GM18909 (cell line): ENCODE results near the gene FUS.

ENCODE experiments used
- ATAC-seq: cut with Tn5 transposase; IDR thresholded peaks from one replicate; pipeline ENCODE4 v1.9.1; 2021; ENCODE audit warnings: mild to moderate bottlenecking; ENCODE audit not compliant: unreplicated experiment, poor library complexity

Gene FUS

DNA sequence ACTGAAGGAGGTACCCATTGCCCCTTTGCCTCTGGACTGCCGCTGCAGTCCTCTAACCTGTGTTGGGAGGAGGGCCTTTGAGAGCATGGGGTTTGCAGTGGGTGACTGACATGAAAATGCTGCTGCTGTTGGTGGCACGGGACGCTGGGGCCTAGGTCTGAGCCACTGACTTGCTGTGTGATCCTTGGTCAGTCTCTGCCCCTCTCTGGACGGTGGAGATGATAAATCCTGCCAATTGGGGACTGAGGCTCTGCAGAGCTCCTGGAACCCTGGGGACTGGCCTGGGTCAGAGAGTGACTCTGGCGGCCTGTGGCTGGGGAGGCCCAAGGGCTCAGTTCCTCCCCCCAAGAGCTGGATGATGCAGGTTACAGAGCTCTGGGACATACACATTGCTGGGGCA, 43.1 kb downstream of the FUS start:
- ATAC-seq, result no peak

- ATAC-seq, result no peak
These were observed 44.4 kb downstream of the FUS start for GRCh38 chr16:31224092-31224955.

- ATAC-seq, result no peak
These were observed 45.3 kb downstream of the FUS start for GRCh38 chr16:31225193-31225592.

GRCh38 chr16:31228206-31228605, 48.3 kb downstream of the FUS start:
- ATAC-seq, result no peak

- no peak for ATAC-seq
These were observed 49.6 kb downstream of the FUS start for GRCh38 chr16:31229501-31229900.

DNA sequence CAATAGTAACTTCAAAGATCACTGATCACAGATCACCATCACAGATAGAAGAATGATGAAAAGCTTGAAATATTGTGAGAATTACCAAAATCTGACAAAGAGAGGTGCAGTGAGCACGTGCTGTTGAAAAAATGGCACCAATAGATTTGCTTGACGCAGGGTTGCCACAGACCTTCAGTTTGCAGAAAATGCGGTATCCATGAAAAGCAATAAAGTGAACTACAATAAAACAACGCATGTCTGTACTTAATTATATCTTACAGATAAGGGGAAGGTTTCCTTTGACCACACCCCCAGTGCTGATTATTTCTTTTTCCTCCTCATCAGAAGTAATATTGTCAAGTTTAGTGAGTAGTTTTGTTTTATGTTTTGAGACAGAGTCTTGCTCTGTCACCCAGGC, 58.1 kb downstream of the FUS start:
- ATAC-seq, result no peak
